Neural progenitor cell (in vitro differentiated cells): ENCODE measurements around the gene RAP2B.

Experiments
- CTCF ChIP-seq: fragments of 200-600 bp; sonication (generic); IDR thresholded peaks from 2 replicates; pipeline ENCODE4 v1.5.1; 2017; ENCODE audit warnings: antibody characterized with exemption, mild to moderate bottlenecking
- EZH2phosphoT487 ChIP-seq: fragments of 200-600 bp; sonication (generic); IDR thresholded peaks from 2 replicates; pipeline ENCODE4 v1.6.1; 2017; ENCODE audit warnings: antibody characterized with exemption

GRCh38 chr3:153219146-153219545 lies 57.1 kb downstream of the RAP2B start:
- TF ChIP-seq CTCF (no peak), EZH2phosphoT487 (no peak)
